Lower lobe of right lung (tissue), 2 donors: ENCODE results near the gene TRIM8. TPM values are rescaled to one million over a fixed set of nuclear protein-coding genes. Genes with fewer than 3 reads are reported as not detected.

ENCODE experiments used
- ATAC-seq, 2 donors: fragments of 200-7000 bp; cut with Tn5 transposase; one replicate each; pipeline ENCODE4 v1.9.1; 2020 to 2022; ENCODE audit warnings: mild to moderate bottlenecking in 2 of 2, moderate library complexity in 2 of 2
- DNase-seq: peaks from one replicate; pipeline ENCODE4 v3.0.0-alpha.2; 2020
- H3K27ac ChIP-seq: fragments of 200-600 bp; one replicate; pipeline ENCODE4 v1.8.0; 2022
- H3K27me3 ChIP-seq: fragments of 200-600 bp; one replicate; pipeline ENCODE4 v1.8.0; 2022; ENCODE audit warnings: low read depth
- H3K36me3 ChIP-seq: fragments of 200-600 bp; one replicate; pipeline ENCODE4 v1.8.0; 2022; ENCODE audit warnings: mild to moderate bottlenecking
- H3K4me1 ChIP-seq: fragments of 200-600 bp; one replicate; pipeline ENCODE4 v1.8.0; 2022
- H3K4me3 ChIP-seq: fragments of 200-600 bp; one replicate; pipeline ENCODE4 v1.8.0; 2022; ENCODE audit warnings: mild to moderate bottlenecking
- H3K9me3 ChIP-seq: fragments of 200-600 bp; one replicate; pipeline ENCODE4 v1.8.0; 2022
- CTCF ChIP-seq: fragments of 200-600 bp; IDR thresholded peaks from one replicate; pipeline ENCODE4 v1.8.0; 2022; ENCODE audit warnings: antibody characterized with exemption, mild to moderate bottlenecking
- intact Hi-C: fragments of 100-400 bp; cut with DNase I; formaldehyde crosslinking; loops from one replicate; pipeline ENCODE4 v1.11.0; 2022
- total RNA-seq: library from RNA; stranded (reverse); fragmentation: NEBNext Ultra II Directional; extraction: Animal tissue kit (Norgen Biotek cat#: 25700); gene quantifications from one replicate; pipeline ENCODE4 v1.2.1, GENCODE V29; 2021
- donor health status: DM: no; HTN: yes; CAD: no; lungs with severe emphysema.

Gene TRIM8
- total RNA-seq, 1 donor from 2014 or later: 142 TPM

GRCh38 chr10:102633848-102634247, 10.4 kb upstream of the TRIM8 start:
- no peak for TF ChIP-seq CTCF

GRCh38 chr10:102634686-102635085, 9.6 kb upstream of the TRIM8 start:
- intact Hi-C loops: no loop called here

More at GRCh38 chr10:102633848-102634247, 10.4 kb upstream of the TRIM8 start:
- ATAC-seq (no peak), DNase-seq (peak; percentile 32)
- H3K4me1 ChIP-seq: peaks cover 52% of the 10 kb centered on the region
- H3K36me3 ChIP-seq: peaks cover 10% of the 10 kb centered on the region
- H3K27me3 ChIP-seq: no peaks in the 10 kb centered on the region
- peak overlapping the region; percentile 74 for H3K27ac ChIP-seq
- no peak overlapping the region for H3K4me3 ChIP-seq
- intact Hi-C loops: no loop called here
- H3K9me3 ChIP-seq: no peaks in the 10 kb centered on the region

GRCh38 chr10:102635377-102635776, 8.9 kb upstream of the TRIM8 start:
- Histone ChIP-seq H3K4me1 (peaks cover 42% of the 10 kb centered on the region), H3K27me3 (no peaks in the 10 kb centered on the region), H3K4me3 (no peak overlapping the region), H3K27ac (peak overlapping the region; percentile 18), H3K9me3 (no peaks in the 10 kb centered on the region), H3K36me3 (peaks cover 3% of the 10 kb centered on the region)
- DNase-seq (peak; percentile 26), ATAC-seq (peak; percentile 6 to 20)
- intact Hi-C loops: no loop called here
- TF ChIP-seq CTCF: no peak

More at GRCh38 chr10:102634686-102635085, 9.6 kb upstream of the TRIM8 start:
- TF ChIP-seq CTCF: no peak
- H3K9me3 ChIP-seq: no peaks in the 10 kb centered on the region
- peaks cover 9% of the 10 kb centered on the region for H3K36me3 ChIP-seq
- no peaks in the 10 kb centered on the region for H3K27me3 ChIP-seq
- peak; percentile 4 to 52 for ATAC-seq
- peak overlapping the region; percentile 18 for H3K27ac ChIP-seq
- H3K4me1 ChIP-seq: peaks cover 43% of the 10 kb centered on the region
- no peak overlapping the region for H3K4me3 ChIP-seq
- DNase-seq: peak; percentile 41

- DNase-seq: no peak
- intact Hi-C loops: no loop called here
Observed at GRCh38 chr10:102639537-102639936, 4.7 kb upstream of the TRIM8 start.

GRCh38 chr10:102641402-102641801, 2.9 kb upstream of the TRIM8 start:
- ATAC-seq: no peak
- H3K36me3 ChIP-seq: no peaks in the 10 kb centered on the region
- intact Hi-C loops: no loop called here
- H3K4me1 ChIP-seq: peaks cover 2% of the 10 kb centered on the region
- H3K9me3 ChIP-seq: no peaks in the 10 kb centered on the region
- no peak for DNase-seq
- no peak for TF ChIP-seq CTCF
- H3K4me3 ChIP-seq: peak overlapping the region; percentile 91
- no peaks in the 10 kb centered on the region for H3K27me3 ChIP-seq
- H3K27ac ChIP-seq: peak overlapping the region; percentile 99

More at GRCh38 chr10:102639537-102639936, 4.7 kb upstream of the TRIM8 start:
- Histone ChIP-seq H3K36me3 (no peaks in the 10 kb centered on the region), H3K4me3 (no peak overlapping the region), H3K27me3 (no peaks in the 10 kb centered on the region), H3K9me3 (no peaks in the 10 kb centered on the region), H3K27ac (no peak overlapping the region), H3K4me1 (peaks cover 14% of the 10 kb centered on the region)
- TF ChIP-seq CTCF: no peak
- no peak for ATAC-seq
